ENCODE results near the gene CEBPB. TPM values are rescaled to one million over a fixed set of nuclear protein-coding genes. Genes with fewer than 3 reads are reported as not detected.

CEBPB gene
- total RNA-seq, 4 donors from 2014 or later: 105 to 195 (median 144) TPM

DNA sequence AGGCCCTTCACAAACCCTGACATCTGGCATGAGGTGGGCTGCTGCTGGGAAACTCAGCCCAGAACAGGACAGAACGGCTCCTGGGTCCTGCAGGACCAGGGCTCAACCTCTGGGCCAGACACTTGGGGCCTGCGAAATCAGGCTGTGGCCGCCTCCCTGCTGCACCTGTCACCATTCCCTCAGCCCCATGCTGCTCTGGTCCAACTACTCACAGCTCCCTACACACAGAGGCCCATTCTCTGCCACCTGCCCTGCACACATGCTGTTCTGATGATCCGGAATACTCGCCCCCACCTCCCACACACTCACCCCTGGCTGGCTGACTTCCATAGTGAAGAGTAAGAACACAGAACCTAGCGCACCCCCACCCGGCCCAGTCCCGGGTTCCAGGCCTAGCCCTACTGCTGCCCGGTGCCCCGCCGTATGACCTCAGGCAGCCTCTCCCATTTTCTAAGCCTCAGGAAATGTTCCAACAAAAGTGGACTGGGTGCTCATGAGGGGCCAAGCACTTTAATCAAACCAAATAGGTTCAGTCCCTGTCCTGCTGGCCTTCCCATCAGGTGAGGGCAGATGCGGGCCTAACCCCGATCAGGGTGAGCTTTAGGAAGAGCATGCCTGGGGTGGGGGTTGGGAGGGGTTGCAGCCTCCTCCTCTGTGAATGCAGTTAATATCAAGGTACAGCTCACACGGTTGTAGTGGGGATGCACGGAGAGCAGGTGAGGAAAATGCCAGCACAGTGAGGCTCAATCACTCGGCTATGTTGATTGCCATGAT is 41.0 kb upstream of the CEBPB start:
- H3K4me1 ChIP-seq: peaks cover 64 to 92% (median 89%) of the 10 kb centered on the region in 4 donors
- no peak overlapping the region for H3K4me3 ChIP-seq
- H3K9me3 ChIP-seq: no peaks in the 10 kb centered on the region
- H3K27ac ChIP-seq (replicated peaks in 1 of 4): peak overlapping the region; percentile 22 to 46 (median 36)
- H3K36me3 ChIP-seq: peaks cover 0 to 23% (median 13%) of the 10 kb centered on the region in 4 donors
- WGBS: 82% methylated on average over 14 of the region's 16 CpGs
- TF ChIP-seq EP300 (IDR thresholded peaks at IDR 0.05): no peak
- no peak for TF ChIP-seq POLR2AphosphoS5 (IDR thresholded peaks at IDR 0.05)
- no peak for TF ChIP-seq POLR2A (IDR thresholded peaks at IDR 0.05; ENCODE audit: low read depth)
- TF ChIP-seq, protein P1, sequence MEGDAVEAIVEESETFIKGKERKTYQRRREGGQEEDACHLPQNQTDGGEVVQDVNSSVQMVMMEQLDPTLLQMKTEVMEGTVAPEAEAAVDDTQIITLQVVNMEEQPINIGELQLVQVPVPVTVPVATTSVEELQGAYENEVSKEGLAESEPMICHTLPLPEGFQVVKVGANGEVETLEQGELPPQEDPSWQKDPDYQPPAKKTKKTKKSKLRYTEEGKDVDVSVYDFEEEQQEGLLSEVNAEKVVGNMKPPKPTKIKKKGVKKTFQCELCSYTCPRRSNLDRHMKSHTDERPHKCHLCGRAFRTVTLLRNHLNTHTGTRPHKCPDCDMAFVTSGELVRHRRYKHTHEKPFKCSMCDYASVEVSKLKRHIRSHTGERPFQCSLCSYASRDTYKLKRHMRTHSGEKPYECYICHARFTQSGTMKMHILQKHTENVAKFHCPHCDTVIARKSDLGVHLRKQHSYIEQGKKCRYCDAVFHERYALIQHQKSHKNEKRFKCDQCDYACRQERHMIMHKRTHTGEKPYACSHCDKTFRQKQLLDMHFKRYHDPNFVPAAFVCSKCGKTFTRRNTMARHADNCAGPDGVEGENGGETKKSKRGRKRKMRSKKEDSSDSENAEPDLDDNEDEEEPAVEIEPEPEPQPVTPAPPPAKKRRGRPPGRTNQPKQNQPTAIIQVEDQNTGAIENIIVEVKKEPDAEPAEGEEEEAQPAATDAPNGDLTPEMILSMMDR (IDR thresholded peaks at IDR 0.05): no peak
- no peaks in the 10 kb centered on the region for H3K27me3 ChIP-seq
- intact Hi-C loops (cut with DNase I): no loop called here
- DNase-seq (ENCODE audit: extremely low spot score): no peak

DNA sequence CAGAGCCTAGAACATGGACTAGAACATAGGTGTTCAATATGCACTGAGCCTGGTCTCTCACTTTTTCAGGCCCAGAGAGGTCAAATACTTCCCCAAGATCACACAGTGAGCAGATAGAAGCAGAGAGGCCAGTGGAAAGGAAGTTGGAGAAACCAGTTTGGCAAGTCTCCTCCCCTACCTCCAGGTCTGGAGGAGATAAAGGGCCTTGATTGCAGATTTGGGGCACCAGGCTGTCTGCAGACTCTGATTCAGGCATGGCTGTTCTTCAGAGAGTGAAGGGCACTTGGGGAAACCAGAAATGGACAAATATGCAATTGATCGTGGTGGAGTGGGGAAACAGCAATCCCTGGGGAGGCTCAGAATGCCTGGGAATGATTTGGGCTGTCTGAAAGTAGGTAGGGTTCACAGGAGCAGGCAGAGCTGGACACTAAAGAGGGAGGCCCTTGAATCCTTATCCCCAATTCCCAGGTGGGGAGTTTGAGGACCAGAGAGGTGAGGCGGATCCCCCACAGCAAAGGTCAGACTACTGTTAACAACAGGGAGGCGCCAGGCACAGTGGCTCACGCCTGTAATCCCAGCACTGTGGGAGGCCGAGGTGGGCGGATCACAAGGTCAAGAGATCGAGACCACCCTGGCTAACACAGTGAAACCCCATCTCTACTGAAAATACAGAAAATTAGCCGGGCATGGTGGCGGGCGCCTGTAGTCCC is 39.4 kb upstream of the CEBPB start:
- 87% methylated on average over 10 of the region's 10 CpGs for WGBS
- H3K4me3 ChIP-seq: peak overlapping the region in 1 of 4 donors; percentile 98

DNA sequence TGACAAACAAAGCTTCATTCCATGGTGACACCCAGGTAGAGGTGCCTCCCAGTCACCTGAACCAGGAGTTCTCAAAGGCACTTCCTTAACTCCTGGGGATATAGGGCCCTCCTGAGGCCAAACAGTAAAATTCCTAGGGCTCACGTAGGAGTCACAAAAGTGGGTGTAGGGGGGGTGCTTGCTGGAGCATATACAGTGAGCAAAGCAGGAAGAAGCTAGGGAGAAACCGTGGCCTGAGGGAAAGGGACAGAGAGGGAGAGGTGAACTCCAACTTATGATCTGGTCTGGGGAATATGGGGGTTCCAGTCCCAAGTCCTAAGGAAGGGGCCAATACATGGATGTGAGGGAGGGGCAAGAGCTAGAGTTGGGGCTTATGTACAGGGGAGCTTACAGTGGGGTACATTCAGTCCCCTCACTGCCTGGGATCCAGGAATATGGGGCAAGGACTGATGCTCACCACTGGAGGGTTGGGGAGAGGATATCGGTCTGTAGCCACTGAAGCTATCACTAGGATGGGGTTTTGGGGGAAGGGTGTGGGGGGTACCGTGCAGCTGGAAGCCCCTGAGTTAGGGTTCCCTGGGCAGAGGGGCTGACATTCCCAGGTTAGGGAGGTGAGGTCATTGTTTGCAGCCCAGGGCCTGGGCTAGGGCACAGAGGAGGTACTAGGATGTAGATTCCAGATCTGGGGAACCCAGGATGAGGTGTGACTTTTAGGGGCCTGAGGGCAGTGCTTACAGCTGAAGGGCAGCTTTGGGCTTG is 38.1 kb upstream of the CEBPB start:
- H3K27ac ChIP-seq (replicated peaks in 1 of 4): peak overlapping the region; percentile 92 to 93 (median 92)
- TF ChIP-seq POLR2A (IDR thresholded peaks at IDR 0.05; ENCODE audit: low read depth) (no peak), EP300 (IDR thresholded peaks at IDR 0.05) (no peak), POLR2AphosphoS5 (IDR thresholded peaks at IDR 0.05) (no peak)
- TF ChIP-seq, protein P1 (IDR thresholded peaks at IDR 0.05): peak in 1 of 3 experiments; percentile 12
- H3K4me1 ChIP-seq: peaks cover 50 to 62% (median 60%) of the 10 kb centered on the region in 4 donors
- no peak for DNase-seq (ENCODE audit: extremely low spot score)
- H3K4me3 ChIP-seq: peak overlapping the region; percentile 93 to 98 (median 96)
- intact Hi-C loops (cut with DNase I): no loop called here
- no peaks in the 10 kb centered on the region for H3K27me3 ChIP-seq
- WGBS: 8% methylated on average over 4 of the region's 4 CpGs
- H3K9me3 ChIP-seq: no peaks in the 10 kb centered on the region
- H3K36me3 ChIP-seq: peaks cover 0 to 16% (median 13%) of the 10 kb centered on the region in 4 donors

More for the DNA sequence above, 39.4 kb upstream of the CEBPB start:
- Histone ChIP-seq H3K9me3 (no peaks in the 10 kb centered on the region), H3K27me3 (no peaks in the 10 kb centered on the region), H3K4me1 (peaks cover 64 to 76% (median 74%) of the 10 kb centered on the region in 4 donors), H3K27ac (replicated peaks in 1 of 4) (peak overlapping the region; percentile 34 to 93 (median 69)), H3K36me3 (peaks cover 0 to 16% (median 13%) of the 10 kb centered on the region in 4 donors)
- no peak for DNase-seq (ENCODE audit: extremely low spot score)
- intact Hi-C loops (cut with DNase I): no loop called here
- TF ChIP-seq EP300 (IDR thresholded peaks at IDR 0.05): no peak
- TF ChIP-seq POLR2A (IDR thresholded peaks at IDR 0.05; ENCODE audit: low read depth): no peak
- TF ChIP-seq, protein P1 (IDR thresholded peaks at IDR 0.05): no peak
- TF ChIP-seq POLR2AphosphoS5 (IDR thresholded peaks at IDR 0.05): no peak

DNA sequence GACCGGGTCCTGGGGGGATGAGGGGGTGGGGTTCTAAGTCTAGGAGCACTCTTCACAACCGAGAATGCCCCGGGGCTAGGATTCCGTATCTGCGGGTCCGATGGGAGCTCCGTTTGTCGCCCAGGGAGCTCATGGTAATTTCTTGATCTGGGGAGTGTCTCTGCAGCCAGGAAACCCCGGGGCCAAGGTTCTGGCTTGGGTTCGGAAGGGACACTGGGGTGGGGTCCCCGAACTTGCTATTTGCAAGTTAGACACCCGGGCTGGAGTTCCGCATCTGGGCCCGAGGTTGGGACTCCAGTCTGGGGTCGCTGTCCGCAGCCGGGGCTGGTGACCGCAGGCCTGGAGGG is 37.5 kb upstream of the CEBPB start:
- Histone ChIP-seq H3K27ac (replicated peaks in 1 of 4) (peak overlapping the region; percentile 92 to 93 (median 92)), H3K4me3 (peak overlapping the region; percentile 93 to 98 (median 96)), H3K4me1 (peaks cover 47 to 57% (median 55%) of the 10 kb centered on the region in 4 donors), H3K9me3 (no peaks in the 10 kb centered on the region), H3K36me3 (peaks cover 0 to 12% (median 11%) of the 10 kb centered on the region in 4 donors), H3K27me3 (no peaks in the 10 kb centered on the region)
- TF ChIP-seq POLR2AphosphoS5 (IDR thresholded peaks at IDR 0.05): no peak
- intact Hi-C loops (cut with DNase I): no loop called here
- WGBS: 0% methylated on average over 6 of the region's 18 CpGs
- no peak for DNase-seq (ENCODE audit: extremely low spot score)

Data from esophagus muscularis mucosa (tissue), 4 donors.